HCT116 (cell line): ENCODE measurements around the gene HLA-DPA1. TPM values are rescaled to one million over a fixed set of nuclear protein-coding genes. Genes with fewer than 3 reads are reported as not detected.
"Not testable (repeated sequence)": the region's sequence is repeated elsewhere in the genome, so short reads cannot be mapped to it uniquely, and the experiment has no call there.

ENCODE experiments used
- ATAC-seq: fragments of 200-7000 bp; cut with Tn5 transposase; 2 replicates; pipeline ENCODE4 v1.9.1; 2020; ENCODE audit warnings: mild to moderate bottlenecking, moderate library complexity
- BruUV-seq: library from RNA; stranded (reverse); fragments of 400-500 nt; replicated peaks from 2 replicates; lab custom pipeline; 2021; lab: Mats Ljungman, UMichigan
- CTCF ChIA-PET: fragments of 300-600 bp; sonication (Branson Sonifier 250); formaldehyde crosslinking; loops from one replicate; lab custom pipeline; 2021; ENCODE audit warnings: antibody characterized with exemption; lab: Charles Lee
- POLR2A ChIA-PET: fragments of 300-600, 350-600 bp; sonication (Branson Sonifier 250); formaldehyde crosslinking; loops from one replicate; lab custom pipeline; 2021; ENCODE audit warnings: antibody characterized with exemption; lab: Charles Lee
- RAD21 ChIA-PET, 2 experiments: fragments of 300-600 bp; sonication (Branson Sonifier 250); formaldehyde crosslinking; loops; one replicate each; lab custom pipeline; 2023; ENCODE audit warnings: low total read pairs in 2 of 2; ENCODE audit not compliant: uncharacterized antibody in 2 of 2, unreplicated experiment in 2 of 2, low non-redundant PET in 1 of 2; lab: Charles Lee
- DNase-seq: peaks from one replicate; pipeline ENCODE4 v3.0.0-alpha.2; 2010; ENCODE audit warnings: low read depth, low spot score
- H2AFZ ChIP-seq: fragments of 200-600 bp; shearing (Covaris generic), sonication (generic); 2 replicates; pipeline ENCODE4 v1.6.1; 2017; ENCODE audit warnings: low read depth, mixed run types, mixed read lengths, antibody characterized with exemption, low read length; ENCODE audit not compliant: poor library complexity, severe bottlenecking
- H3K27ac ChIP-seq: 2 replicates; pipeline ENCODE4 v1.5.1; 2012; ENCODE audit warnings: low read depth, low read length
- H3K27me3 ChIP-seq: fragments of 200-600 bp; sonication (generic); 2 replicates; pipeline ENCODE4 v1.6.1; 2016; ENCODE audit warnings: mixed run types, low read length, mixed read lengths; ENCODE audit not compliant: insufficient read depth
- H3K36me3 ChIP-seq, 2 experiments: fragments of 200-500 bp in 1 of 2; fragments of 200-600 bp in 1 of 2; sonication (Bioruptor generic) in 1 of 2; sonication (generic) in 1 of 2; 2 replicates each; pipeline versions ENCODE4 v1.5.1 to v1.6.1; 2014 to 2016; ENCODE audit warnings: low read length in 2 of 2, inconsistent platforms in 1 of 2, mixed read lengths in 1 of 2, mixed run types in 1 of 2; ENCODE audit not compliant: insufficient read depth in 2 of 2, control insufficient read depth in 1 of 2
- H3K4me1 ChIP-seq, 2 experiments: fragments of 200-600 bp in 1 of 2; sonication (generic) in 1 of 2; 2 replicates each; pipeline versions ENCODE4 v1.5.1 to v1.6.1; 2012 to 2017; ENCODE audit warnings: low read length in 2 of 2, inconsistent platforms in 1 of 2, mild to moderate bottlenecking in 1 of 2, mixed read lengths in 1 of 2, mixed run types in 1 of 2, moderate library complexity in 1 of 2; ENCODE audit not compliant: insufficient read depth in 2 of 2, control insufficient read depth in 1 of 2
- H3K4me2 ChIP-seq: fragments of 200-600 bp; sonication (generic); 2 replicates; pipeline ENCODE4 v1.6.1; 2017; ENCODE audit warnings: mixed run types, low read length, mixed read lengths
- H3K4me3 ChIP-seq, 2 experiments: fragments of 200-600 bp in 1 of 2; sonication (generic) in 1 of 2; replicated peaks in 1 of 2; 2 replicates each; pipeline ENCODE4 v1.5.1; 2011 to 2016; ENCODE audit warnings: low read length in 2 of 2, control low read depth in 1 of 2, low read depth in 1 of 2, mild to moderate bottlenecking in 1 of 2, mixed read lengths in 1 of 2, mixed run types in 1 of 2
- H3K79me2 ChIP-seq: fragments of 200-600 bp; sonication (generic); 2 replicates; pipeline ENCODE4 v1.6.1; 2017; ENCODE audit warnings: mild to moderate bottlenecking, mixed run types, low read length, moderate library complexity, mixed read lengths; ENCODE audit not compliant: insufficient read depth
- H3K9ac ChIP-seq: fragments of 200-600 bp; sonication (generic); 2 replicates; pipeline ENCODE4 v1.6.1; 2016; ENCODE audit warnings: low read length, mixed read lengths
- H3K9me2 ChIP-seq: fragments of 200-600 bp; sonication (generic), shearing (Covaris generic); 2 replicates; pipeline ENCODE4 v1.6.1; 2017; ENCODE audit warnings: mixed run types, mild to moderate bottlenecking, moderate library complexity; ENCODE audit not compliant: insufficient read depth
- H3K9me3 ChIP-seq, 2 experiments: fragments of 200-500 bp in 1 of 2; fragments of 200-600 bp in 1 of 2; sonication (Bioruptor generic) in 1 of 2; sonication (generic) in 1 of 2; 2 replicates each; pipeline ENCODE4 v1.6.1; 2014 to 2017; ENCODE audit warnings: low read length in 2 of 2, mixed read lengths in 2 of 2, inconsistent platforms in 1 of 2, low read depth in 1 of 2, mild to moderate bottlenecking in 1 of 2, mixed run types in 1 of 2, moderate library complexity in 1 of 2; ENCODE audit not compliant: control insufficient read depth in 1 of 2, insufficient read depth in 1 of 2
- H4K20me1 ChIP-seq: fragments of 200-600 bp; sonication (generic), shearing (Covaris generic); 2 replicates; pipeline ENCODE4 v1.6.1; 2017; ENCODE audit warnings: mixed run types, mild to moderate bottlenecking, moderate library complexity; ENCODE audit not compliant: insufficient read depth
- CBX3 ChIP-seq: IDR thresholded peaks from 2 replicates; pipeline ENCODE4 v1.6.1; 2012; ENCODE audit warnings: low read depth
- CEBPB ChIP-seq: IDR thresholded peaks from 2 replicates; pipeline ENCODE4 v1.6.1; 2012; ENCODE audit warnings: low read depth
- EZH2 ChIP-seq: fragments of 200-600 bp; sonication (generic); IDR thresholded peaks from 2 replicates; pipeline ENCODE4 v1.6.1; 2017; ENCODE audit warnings: antibody characterized with exemption, mixed run types
- EZH2phosphoT487 ChIP-seq: fragments of 200-600 bp; IDR thresholded peaks from 2 replicates; pipeline ENCODE4 v1.6.1; 2018; ENCODE audit warnings: antibody characterized with exemption, borderline replicate concordance
- FOSL1 ChIP-seq: IDR thresholded peaks from 2 replicates; pipeline ENCODE4 v1.6.1; 2012; ENCODE audit warnings: low read depth
- SRF ChIP-seq: IDR thresholded peaks from 2 replicates; pipeline ENCODE4 v1.6.1; 2012; ENCODE audit warnings: low read depth
- TCF7L2 ChIP-seq: IDR thresholded peaks from 2 replicates; pipeline ENCODE4 v1.7.0; 2011; ENCODE audit warnings: borderline replicate concordance, inconsistent platforms; ENCODE audit not compliant: insufficient read depth, insufficient read length; ENCODE audit errors: extremely low read depth
- ZNF274 ChIP-seq: fragments of 200-500 bp; sonication (Bioruptor generic); IDR thresholded peaks from 2 replicates; pipeline ENCODE4 v1.6.1; 2014; ENCODE audit warnings: mild to moderate bottlenecking, low read depth, low read length, inconsistent platforms
- intact Hi-C: fragments of 100-400 bp; cut with micrococcal nuclease; formaldehyde crosslinking; loops from 2 replicates; pipeline ENCODE4 v1.10.0; 2022
- total RNA-seq: library from RNA; stranded (reverse); gene quantifications from one replicate; pipeline ENCODE4 v1.2.1, GENCODE V29; 2021; ENCODE audit not compliant: unreplicated experiment

Gene HLA-DPA1
- total RNA-seq, 1 experiment from 2014 or later, result 0.89 TPM

GRCh38 chr6:33064723-33065122 lies 8.7 kb downstream of the HLA-DPA1 start:
- Histone ChIP-seq H4K20me1 (no peaks in the 10 kb centered on the region), H3K27ac (no peak overlapping the region), H3K4me2 (no peak overlapping the region), H2AFZ (peak overlapping the region; percentile 17), H3K4me1 (no peaks in the 10 kb centered on the region), H3K9ac (no peak overlapping the region), H3K27me3 (0 out of 2 replicates have a peak, but pooled peaks cover 5% of the 10 kb centered on the region), H3K9me2 (no peaks in the 10 kb centered on the region), H3K9me3 (no peaks in the 10 kb centered on the region), H3K79me2 (no peaks in the 10 kb centered on the region), H3K4me3 (no peak overlapping the region), H3K36me3 (no peaks in the 10 kb centered on the region)
- no peak for TF ChIP-seq CEBPB
- no peak for TF ChIP-seq TCF7L2
- no peak for TF ChIP-seq EZH2phosphoT487
- no peak for TF ChIP-seq EZH2
- TF ChIP-seq ZNF274, result no peak
- TF ChIP-seq FOSL1, result no peak
- TF ChIP-seq CBX3, result no peak
- TF ChIP-seq SRF, result no peak
- DNase-seq (no peak), ATAC-seq (no peak)
- RAD21 ChIA-PET, result no interaction called here
- no TSS peak for BruUV-seq
- CTCF ChIA-PET, result no interaction called here
- intact Hi-C loops, result no loop called here
- POLR2A ChIA-PET, result no interaction called here

DNA sequence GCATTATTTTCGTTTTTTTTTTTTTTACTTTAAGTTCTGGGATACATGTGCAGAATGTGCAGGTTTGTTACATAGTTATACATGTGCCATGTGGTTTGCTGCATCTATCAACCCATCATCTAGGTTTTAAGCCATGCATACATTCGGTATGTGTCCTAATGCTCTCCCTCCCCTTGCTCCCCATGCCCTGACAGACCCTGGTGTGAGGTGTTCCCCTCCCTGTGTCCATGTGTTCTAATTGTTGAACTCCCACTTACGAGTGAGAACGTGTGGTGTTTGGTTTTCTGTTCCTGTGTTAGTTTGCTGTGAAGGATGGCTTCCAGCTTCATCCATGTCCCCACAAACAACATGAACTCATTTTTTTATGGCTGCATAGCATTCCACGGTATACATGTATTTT lies 10.0 kb downstream of the HLA-DPA1 start:
- H3K4me3 ChIP-seq, DNase-seq, intact Hi-C loops, H3K4me1 ChIP-seq, H3K79me2 ChIP-seq, ATAC-seq, H3K9me3 ChIP-seq, BruUV-seq, RAD21 ChIA-PET, H3K4me2 ChIP-seq, H4K20me1 ChIP-seq, CTCF ChIA-PET, H3K27me3 ChIP-seq, H3K27ac ChIP-seq, H2AFZ ChIP-seq, H3K36me3 ChIP-seq, POLR2A ChIA-PET, H3K9ac ChIP-seq, H3K9me2 ChIP-seq: not testable (repeated sequence)
